ENCODE measurements around the gene TMIGD3.

The TMIGD3 gene

GRCh38 chr1:111474521-111474920 is 28.9 kb downstream of the TMIGD3 start:
- no peak for DNase-seq

- no peak for DNase-seq
These were observed 29.3 kb downstream of the TMIGD3 start for GRCh38 chr1:111474106-111474505.

- no peak for DNase-seq
These were observed 31.9 kb downstream of the TMIGD3 start for GRCh38 chr1:111471538-111471937.

- no peak for DNase-seq
These were observed 32.4 kb downstream of the TMIGD3 start for GRCh38 chr1:111471012-111471411.

- DNase-seq: no peak
These were observed 32.8 kb downstream of the TMIGD3 start for GRCh38 chr1:111470596-111470995.

- DNase-seq: no peak
These were observed 33.9 kb downstream of the TMIGD3 start for GRCh38 chr1:111469539-111469938.

- DNase-seq: no peak
These were observed 34.7 kb downstream of the TMIGD3 start for GRCh38 chr1:111468717-111469100.

GRCh38 chr1:111467865-111468716 is 35.3 kb downstream of the TMIGD3 start:
- no peak for DNase-seq

- no peak for DNase-seq
These were observed 37.0 kb downstream of the TMIGD3 start for GRCh38 chr1:111466480-111466879.

GRCh38 chr1:111465754-111466153 is 37.7 kb downstream of the TMIGD3 start:
- no peak for DNase-seq

GRCh38 chr1:111463029-111463683 is 40.3 kb downstream of the TMIGD3 start:
- peak; percentile 85 for DNase-seq

GRCh38 chr1:111462370-111463028 is 40.9 kb downstream of the TMIGD3 start:
- peak; percentile 48 for DNase-seq

GRCh38 chr1:111461765-111462164 is 41.7 kb downstream of the TMIGD3 start:
- no peak for DNase-seq

GRCh38 chr1:111455642-111456031 is 47.8 kb downstream of the TMIGD3 start:
- no peak for DNase-seq

- DNase-seq: no peak
These were observed 48.4 kb downstream of the TMIGD3 start for GRCh38 chr1:111454859-111455641.

- DNase-seq: no peak
These were observed 49.7 kb downstream of the TMIGD3 start for GRCh38 chr1:111453706-111454105.

- no peak for DNase-seq
These were observed 50.9 kb downstream of the TMIGD3 start for GRCh38 chr1:111452581-111452980.

- no peak for DNase-seq
These were observed 53.2 kb downstream of the TMIGD3 start for GRCh38 chr1:111450185-111450584.

GRCh38 chr1:111449703-111450017 is 53.8 kb downstream of the TMIGD3 start:
- no peak for DNase-seq

- DNase-seq: peak; percentile 99
These were observed 54.3 kb downstream of the TMIGD3 start, which contains the start of the genes ATP5PB and WDR77 for GRCh38 chr1:111448918-111449702. TSS of gene ATP5PB (plus strand) at chr1:111449464. CDS start at chr1:111449542, 78 bp downstream. TSS of gene WDR77 (minus strand) at chr1:111449256. CDS start at chr1:111449169, 87 bp downstream.

- DNase-seq: no peak
These were observed 54.9 kb downstream of the TMIGD3 start for GRCh38 chr1:111448482-111448917.

Data from kidney glomerular epithelial cell (primary cell).